Subcutaneous abdominal adipose tissue (tissue), 5 donors: ENCODE data around the gene FHOD3.
"Not testable (repeated sequence)": the region's sequence is repeated elsewhere in the genome, so short reads cannot be mapped to it uniquely, and the experiment has no call there.

ENCODE experiments used
- H3K27ac ChIP-seq: one replicate; pipeline ENCODE4 v1.7.0; 2013; ENCODE audit warnings: low read depth, mild to moderate bottlenecking, inconsistent platforms, low read length, moderate library complexity
- H3K27me3 ChIP-seq, 5 donors: one replicate each; pipeline ENCODE4 v1.7.0; 2013; ENCODE audit warnings: low read length in 5 of 5, inconsistent platforms in 1 of 5; ENCODE audit not compliant: control insufficient read depth in 5 of 5, insufficient read depth in 4 of 5
- H3K36me3 ChIP-seq, 5 donors: one replicate each; pipeline ENCODE4 v1.7.0; 2013; ENCODE audit warnings: low read length in 5 of 5; ENCODE audit not compliant: control insufficient read depth in 5 of 5, insufficient read depth in 5 of 5
- H3K4me1 ChIP-seq, 5 donors: one replicate each; pipeline ENCODE4 v1.7.0; 2013; ENCODE audit warnings: low read length in 5 of 5, mild to moderate bottlenecking in 3 of 5, moderate library complexity in 1 of 5; ENCODE audit not compliant: control insufficient read depth in 5 of 5, insufficient read depth in 5 of 5
- H3K4me3 ChIP-seq, 5 donors: one replicate each; pipeline ENCODE4 v1.7.0; 2013; ENCODE audit warnings: low read length in 5 of 5, low read depth in 1 of 5
- H3K9ac ChIP-seq, 5 donors: one replicate each; pipeline ENCODE4 v1.7.0; 2013; ENCODE audit warnings: low read length in 5 of 5, mild to moderate bottlenecking in 4 of 5, moderate library complexity in 3 of 5
- H3K9me3 ChIP-seq, 5 donors: one replicate each; pipeline ENCODE4 v1.7.0; 2013; ENCODE audit warnings: low read length in 5 of 5; ENCODE audit not compliant: control insufficient read depth in 5 of 5
- donor health status: healthy.
- donor health status: healthy.
- donor health status: healthy.
- donor health status: healthy.
- donor health status: healthy.

The FHOD3 gene

GRCh38 chr18:36719630-36720029, 422.1 kb downstream of the FHOD3 start:
- H3K36me3 ChIP-seq = no peaks in the 10 kb centered on the region
- no peak overlapping the region for H3K9ac ChIP-seq
- no peak overlapping the region for H3K27ac ChIP-seq
- H3K4me1 ChIP-seq = peaks cover 0 to 5% (median 0%) of the 10 kb centered on the region in 5 donors
- no peaks in the 10 kb centered on the region for H3K9me3 ChIP-seq
- H3K4me3 ChIP-seq = no peak overlapping the region
- H3K27me3 ChIP-seq = peaks cover 0 to 5% (median 3%) of the 10 kb centered on the region in 5 donors

GRCh38 chr18:36721351-36721750, 423.8 kb downstream of the FHOD3 start:
- H3K36me3 ChIP-seq, H3K4me3 ChIP-seq, H3K9ac ChIP-seq, H3K9me3 ChIP-seq, H3K4me1 ChIP-seq, H3K27me3 ChIP-seq, H3K27ac ChIP-seq: not testable (repeated sequence)

- Histone ChIP-seq H3K9me3 (no peaks in the 10 kb centered on the region), H3K4me3 (peak overlapping the region in 3 of 5 donors; percentile 9 to 25 (median 23)), H3K27ac (no peak overlapping the region)
These were observed 426.7 kb downstream of the FHOD3 start for GRCh38 chr18:36724169-36724568.

GRCh38 chr18:36724591-36725001, 427.1 kb downstream of the FHOD3 start:
- no peaks in the 10 kb centered on the region for H3K9me3 ChIP-seq
- peaks cover 0 to 4% (median 0%) of the 10 kb centered on the region in 5 donors for H3K27me3 ChIP-seq
- no peaks in the 10 kb centered on the region for H3K36me3 ChIP-seq
- H3K9ac ChIP-seq = no peak overlapping the region
- peaks cover 0 to 5% (median 0%) of the 10 kb centered on the region in 5 donors for H3K4me1 ChIP-seq
- H3K4me3 ChIP-seq = peak overlapping the region in 3 of 5 donors; percentile 9 to 25 (median 23)
- no peak overlapping the region for H3K27ac ChIP-seq

More at GRCh38 chr18:36724169-36724568, 426.7 kb downstream of the FHOD3 start:
- no peaks in the 10 kb centered on the region for H3K36me3 ChIP-seq
- H3K4me1 ChIP-seq = peaks cover 0 to 5% (median 0%) of the 10 kb centered on the region in 5 donors
- no peak overlapping the region for H3K9ac ChIP-seq
- H3K27me3 ChIP-seq = peaks cover 0 to 4% (median 0%) of the 10 kb centered on the region in 5 donors

- Histone ChIP-seq H3K27ac (no peak overlapping the region), H3K9me3 (no peaks in the 10 kb centered on the region), H3K4me3 (no peak overlapping the region), H3K9ac (no peak overlapping the region), H3K36me3 (no peaks in the 10 kb centered on the region), H3K27me3 (peaks cover 0 to 4% (median 0%) of the 10 kb centered on the region in 5 donors), H3K4me1 (peaks cover 0 to 5% (median 0%) of the 10 kb centered on the region in 5 donors)
These were observed 430.8 kb downstream of the FHOD3 start for GRCh38 chr18:36728345-36728744.

GRCh38 chr18:36729197-36729596, 431.7 kb downstream of the FHOD3 start:
- Histone ChIP-seq H3K27me3 (peaks cover 0 to 4% (median 0%) of the 10 kb centered on the region in 5 donors), H3K4me3 (no peak overlapping the region), H3K36me3 (no peaks in the 10 kb centered on the region), H3K4me1 (peaks cover 0 to 3% (median 0%) of the 10 kb centered on the region in 5 donors), H3K27ac (no peak overlapping the region), H3K9me3 (no peaks in the 10 kb centered on the region), H3K9ac (no peak overlapping the region)

GRCh38 chr18:36732264-36732663, 434.8 kb downstream of the FHOD3 start:
- no peaks in the 10 kb centered on the region for H3K27me3 ChIP-seq
- H3K9me3 ChIP-seq = peaks cover 0 to 2% (median 0%) of the 10 kb centered on the region in 5 donors
- no peaks in the 10 kb centered on the region for H3K36me3 ChIP-seq
- H3K9ac ChIP-seq = no peak overlapping the region
- H3K27ac ChIP-seq = no peak overlapping the region
- H3K4me1 ChIP-seq = no peaks in the 10 kb centered on the region
- H3K4me3 ChIP-seq = no peak overlapping the region

- Histone ChIP-seq H3K9ac (no peak overlapping the region), H3K27me3 (no peaks in the 10 kb centered on the region)
These were observed 435.6 kb downstream of the FHOD3 start for GRCh38 chr18:36733150-36733549.

GRCh38 chr18:36734596-36734995, 437.1 kb downstream of the FHOD3 start:
- Histone ChIP-seq H3K4me1 (no peaks in the 10 kb centered on the region), H3K27me3 (no peaks in the 10 kb centered on the region), H3K9me3 (peaks cover 0 to 2% (median 0%) of the 10 kb centered on the region in 5 donors), H3K4me3 (no peak overlapping the region), H3K36me3 (no peaks in the 10 kb centered on the region), H3K9ac (no peak overlapping the region), H3K27ac (no peak overlapping the region)

More at GRCh38 chr18:36733150-36733549, 435.6 kb downstream of the FHOD3 start:
- Histone ChIP-seq H3K27ac (no peak overlapping the region), H3K4me3 (no peak overlapping the region), H3K9me3 (peaks cover 0 to 2% (median 0%) of the 10 kb centered on the region in 5 donors), H3K4me1 (no peaks in the 10 kb centered on the region), H3K36me3 (no peaks in the 10 kb centered on the region)

GRCh38 chr18:36735130-36735529, 437.6 kb downstream of the FHOD3 start:
- Histone ChIP-seq H3K27ac (no peak overlapping the region), H3K9me3 (peaks cover 0 to 2% (median 0%) of the 10 kb centered on the region in 5 donors), H3K27me3 (no peaks in the 10 kb centered on the region), H3K4me3 (no peak overlapping the region), H3K4me1 (no peaks in the 10 kb centered on the region), H3K36me3 (no peaks in the 10 kb centered on the region), H3K9ac (no peak overlapping the region)
